Aorta (tissue), 5 donors: ENCODE data around the gene AIMP1. TPM values are rescaled to one million over a fixed set of nuclear protein-coding genes. Genes with fewer than 3 reads are reported as not detected.

Source experiments
- ATAC-seq: fragments of 200-7000 bp; cut with Tn5 transposase; one replicate; pipeline ENCODE4 v1.9.1; 2022; ENCODE audit warnings: moderate library complexity; ENCODE audit not compliant: low FRiP score
- DNase-seq, 2 donors: peaks; one replicate each; pipeline ENCODE4 v3.0.0-alpha.2; 2020
- H3K27ac ChIP-seq, 2 donors: one replicate each; pipeline ENCODE4 v1.5.1; 2013; ENCODE audit warnings: low read length in 2 of 2, mild to moderate bottlenecking in 2 of 2, moderate library complexity in 2 of 2, control low read depth in 1 of 2, inconsistent platforms in 1 of 2, low read depth in 1 of 2
- H3K27me3 ChIP-seq, 2 donors: one replicate each; pipeline ENCODE4 v1.6.1; 2013; ENCODE audit warnings: control low read depth in 1 of 2, low read length in 1 of 2, mild to moderate bottlenecking in 1 of 2, moderate library complexity in 1 of 2; ENCODE audit not compliant: insufficient read depth in 2 of 2, control insufficient read depth in 1 of 2
- H3K36me3 ChIP-seq, 2 donors: one replicate each; pipeline ENCODE4 v1.6.1; 2013; ENCODE audit warnings: control low read depth in 1 of 2, low read length in 1 of 2, mild to moderate bottlenecking in 1 of 2; ENCODE audit not compliant: insufficient read depth in 2 of 2, control insufficient read depth in 1 of 2
- H3K4me1 ChIP-seq, 2 donors: one replicate each; pipeline ENCODE4 v1.6.1; 2013; ENCODE audit warnings: low read length in 2 of 2, control low read depth in 1 of 2, mild to moderate bottlenecking in 1 of 2, moderate library complexity in 1 of 2; ENCODE audit not compliant: insufficient read depth in 2 of 2, control insufficient read depth in 1 of 2
- H3K4me3 ChIP-seq, 2 donors: one replicate each; pipeline ENCODE4 v1.5.1; 2013; ENCODE audit warnings: low read length in 2 of 2, control low read depth in 1 of 2, mild to moderate bottlenecking in 1 of 2
- H3K9me3 ChIP-seq: one replicate; pipeline ENCODE4 v1.6.1; 2013; ENCODE audit warnings: mild to moderate bottlenecking, low read length; ENCODE audit not compliant: control insufficient read depth
- WGBS, 2 donors: extraction: QIAGEN DNeasy Blood & Tissue Kit; methylation state at CpG; one replicate each; pipeline ENCODE4 v1.1.7; 2013; 5-methylcytosine and 5-hydroxymethylcytosine counted together
- intact Hi-C, 2 donors: fragments of 100-400 bp; cut with DNase I; formaldehyde crosslinking; loops; one replicate each; pipeline versions ENCODE4 v1.14.2 to v1.15.0; 2022
- polyA plus RNA-seq, 2 donors: library from polyadenylated mRNA; stranded (reverse); fragments of 200-250 nt; gene quantifications; one replicate each; pipeline ENCODE4 v1.2.3, GENCODE V29; 2013
- total RNA-seq, 2 donors: library from RNA; stranded (reverse); fragmentation: NEBNext Ultra II Directional; extraction: Animal tissue kit (Norgen Biotek cat#: 25700); gene quantifications; one replicate each; pipeline ENCODE4 v1.2.1, GENCODE V29; 2021
- donor health status: healthy with polysubstance abuse.
- donor health status: Bipolar disorder and iron deficiency.
- donor health status: DM: no; HTN: no; CAD: no.
- donor health status: DM: no; HTN: no; CAD: no.
- donor health status: DM: yes; HTN: yes; CAD: no.

The AIMP1 gene
- total and polyA plus RNA-seq, 4 donors: 30.2 to 45.6 (median 38.9) TPM

GRCh38 chr4:106367072-106367471, 50.7 kb downstream of the AIMP1 start:
- Histone ChIP-seq H3K27me3 (no peaks in the 10 kb centered on the region), H3K9me3 (no peaks in the 10 kb centered on the region), H3K36me3 (no peaks in the 10 kb centered on the region), H3K4me3 (no peak overlapping the region), H3K4me1 (peaks cover 0 to 10% of the 10 kb centered on the region in 2 donors), H3K27ac (no peak overlapping the region)
- peak in 1 of 2 donors; percentile 46 for DNase-seq
- no peak for ATAC-seq
- intact Hi-C loops: loop anchor here (2.0 to 5.0 kb wide), 7 partner anchors 50 to 530 kb away; partner anchors contain the start of genes AIMP1 (in 2 of the 2) and TBCK (in 2 of the 2)
- 94 to 97% methylated on average over 5 of the region's 5 CpGs for WGBS, 2 donors

GRCh38 chr4:106368678-106369077, 52.3 kb downstream of the AIMP1 start, which contains the start of gene GIMD1:
TSS of gene GIMD1 (minus strand) at chr4:106368778. CDS start at chr4:106367435, 1,343 bp downstream.
- ATAC-seq: no peak
- 72 to 82% methylated on average over 5 of the region's 5 CpGs for WGBS, 2 donors
- H3K36me3 ChIP-seq: no peaks in the 10 kb centered on the region
- no peaks in the 10 kb centered on the region for H3K9me3 ChIP-seq
- no peak within 1 kb of the TSS for H3K27ac ChIP-seq
- no peak for DNase-seq
- H3K4me1 ChIP-seq: peaks cover 0 to 10% of the 10 kb centered on the region in 2 donors
- no peaks in the 10 kb centered on the region for H3K27me3 ChIP-seq
- intact Hi-C loops: loop anchor here (2.0 to 5.0 kb wide), 7 partner anchors 51 to 529 kb away; partner anchors contain the start of genes AIMP1 (in 2 of the 2) and TBCK (in 2 of the 2)
- H3K4me3 ChIP-seq: no peak within 1 kb of the TSS

GRCh38 chr4:106369456-106370060, 53.2 kb downstream of the AIMP1 start:
- H3K36me3 ChIP-seq: no peaks in the 10 kb centered on the region
- H3K4me1 ChIP-seq: peaks cover 0 to 10% of the 10 kb centered on the region in 2 donors
- no peak for DNase-seq
- H3K27ac ChIP-seq: no peak overlapping the region
- no peak for ATAC-seq
- no peaks in the 10 kb centered on the region for H3K9me3 ChIP-seq
- 12 to 15% methylated on average over 6 of the region's 6 CpGs for WGBS, 2 donors
- no peak overlapping the region for H3K4me3 ChIP-seq
- intact Hi-C loops: loop anchor here (2.0 to 10.0 kb wide), 8 partner anchors 52 to 528 kb away; partner anchors contain the start of genes AIMP1 (in 2 of the 2) and TBCK (in 2 of the 2)
- H3K27me3 ChIP-seq: no peaks in the 10 kb centered on the region

- no peaks in the 10 kb centered on the region for H3K9me3 ChIP-seq
- no peaks in the 10 kb centered on the region for H3K27me3 ChIP-seq
- DNase-seq: no peak
- no peak for ATAC-seq
- 58 to 62% methylated on average over 2 of the region's 2 CpGs for WGBS, 2 donors
- H3K4me3 ChIP-seq: no peak overlapping the region
- H3K27ac ChIP-seq: no peak overlapping the region
- no peaks in the 10 kb centered on the region for H3K36me3 ChIP-seq
- intact Hi-C loops: loop anchor here in 1 of 2 donors (10.0 kb wide), 1 partner anchor 525 kb away; no protein-coding TSS in a partner anchor
- peaks cover 0 to 10% of the 10 kb centered on the region in 2 donors for H3K4me1 ChIP-seq
Observed at GRCh38 chr4:106370214-106370613, 53.9 kb downstream of the AIMP1 start.

- Histone ChIP-seq H3K4me3 (no peak overlapping the region), H3K27ac (no peak overlapping the region), H3K9me3 (no peaks in the 10 kb centered on the region), H3K36me3 (no peaks in the 10 kb centered on the region), H3K4me1 (peaks cover 0 to 6% of the 10 kb centered on the region in 2 donors), H3K27me3 (no peaks in the 10 kb centered on the region)
- intact Hi-C loops: loop anchor here in 1 of 2 donors (10.0 kb wide), 1 partner anchor 524 kb away; no protein-coding TSS in a partner anchor
- ATAC-seq (no peak), DNase-seq (no peak)
Observed at GRCh38 chr4:106371161-106371560, 54.8 kb downstream of the AIMP1 start.

- Histone ChIP-seq H3K4me1 (no peaks in the 10 kb centered on the region), H3K4me3 (no peak overlapping the region), H3K36me3 (no peaks in the 10 kb centered on the region), H3K9me3 (no peaks in the 10 kb centered on the region), H3K27ac (no peak overlapping the region), H3K27me3 (no peaks in the 10 kb centered on the region)
- intact Hi-C loops: loop anchor here in 1 of 2 donors (10.0 kb wide), 1 partner anchor 522 kb away; no protein-coding TSS in a partner anchor
- ATAC-seq (no peak), DNase-seq (no peak)
- 88 to 89% methylated on average over 3 of the region's 3 CpGs for WGBS, 2 donors
Observed at GRCh38 chr4:106373026-106373425, 56.7 kb downstream of the AIMP1 start.

GRCh38 chr4:106380179-106380578, 63.8 kb downstream of the AIMP1 start:
- H3K36me3 ChIP-seq: no peaks in the 10 kb centered on the region
- ATAC-seq (no peak), DNase-seq (no peak)
- H3K9me3 ChIP-seq: no peaks in the 10 kb centered on the region
- no peaks in the 10 kb centered on the region for H3K4me1 ChIP-seq
- H3K27ac ChIP-seq: no peak overlapping the region
- no peaks in the 10 kb centered on the region for H3K27me3 ChIP-seq
- intact Hi-C loops: no loop called here
- no peak overlapping the region for H3K4me3 ChIP-seq

GRCh38 chr4:106384878-106385277, 68.5 kb downstream of the AIMP1 start:
- no peaks in the 10 kb centered on the region for H3K36me3 ChIP-seq
- ATAC-seq: no peak
- no peaks in the 10 kb centered on the region for H3K9me3 ChIP-seq
- no peak overlapping the region for H3K27ac ChIP-seq
- DNase-seq: no peak
- no peaks in the 10 kb centered on the region for H3K27me3 ChIP-seq
- WGBS, 2 donors: 96 to 100% methylated on average over 3 of the region's 3 CpGs
- intact Hi-C loops: no loop called here
- H3K4me1 ChIP-seq: no peaks in the 10 kb centered on the region
- H3K4me3 ChIP-seq: no peak overlapping the region

GRCh38 chr4:106385853-106386393, 69.6 kb downstream of the AIMP1 start:
- 85 to 89% methylated on average over 6 of the region's 6 CpGs for WGBS, 2 donors
- intact Hi-C loops: no loop called here
- no peaks in the 10 kb centered on the region for H3K27me3 ChIP-seq
- no peaks in the 10 kb centered on the region for H3K9me3 ChIP-seq
- no peaks in the 10 kb centered on the region for H3K4me1 ChIP-seq
- ATAC-seq: peak; percentile 22
- no peak overlapping the region for H3K4me3 ChIP-seq
- no peak overlapping the region for H3K27ac ChIP-seq
- no peaks in the 10 kb centered on the region for H3K36me3 ChIP-seq
- DNase-seq: no peak
